ENCODE data around the gene TERB1.

GRCh38 chr16:66810391-66810790 is 9.0 kb upstream of the TERB1 start:
- TF ChIP-seq FOS (IDR thresholded peaks at IDR 0.05; ENCODE audit: borderline replicate concordance, insufficient read depth, low read length) (no peak), CTCF (IDR thresholded peaks at IDR 0.05; ENCODE audit: extremely low read depth in 1 of 2, insufficient read depth in 1 of 2, low read depth in 1 of 2, low read length in 2 of 2) (no peak), EZH2 (IDR thresholded peaks at IDR 0.05; ENCODE audit: borderline replicate concordance, low read depth, low read length, severe bottlenecking) (no peak), POLR2AphosphoS5 (IDR thresholded peaks at IDR 0.05; ENCODE audit: insufficient read depth, low read depth, low read length) (no peak), POLR2A (IDR thresholded peaks at IDR 0.05; ENCODE audit: low read depth, low read length) (no peak), MAX (IDR thresholded peaks at IDR 0.05; ENCODE audit: insufficient read depth, insufficient read length) (no peak), MYC (IDR thresholded peaks at IDR 0.05; ENCODE audit: low read depth, low read length) (no peak), JUN (IDR thresholded peaks at IDR 0.05; ENCODE audit: borderline replicate concordance, insufficient read depth, insufficient read length, low read depth) (no peak)

Measured in endothelial cell of umbilical vein (primary cell).